HG02610 (cell line): ENCODE measurements around the gene KMT2C.
"Not testable (repeated sequence)": the region's sequence is repeated elsewhere in the genome, so short reads cannot be mapped to it uniquely, and the experiment has no call there.

Source experiments
- ATAC-seq: cut with Tn5 transposase; IDR thresholded peaks from one replicate; pipeline ENCODE4 v1.9.1; 2021; ENCODE audit warnings: mild to moderate bottlenecking, moderate library complexity; ENCODE audit not compliant: unreplicated experiment

Gene KMT2C

DNA sequence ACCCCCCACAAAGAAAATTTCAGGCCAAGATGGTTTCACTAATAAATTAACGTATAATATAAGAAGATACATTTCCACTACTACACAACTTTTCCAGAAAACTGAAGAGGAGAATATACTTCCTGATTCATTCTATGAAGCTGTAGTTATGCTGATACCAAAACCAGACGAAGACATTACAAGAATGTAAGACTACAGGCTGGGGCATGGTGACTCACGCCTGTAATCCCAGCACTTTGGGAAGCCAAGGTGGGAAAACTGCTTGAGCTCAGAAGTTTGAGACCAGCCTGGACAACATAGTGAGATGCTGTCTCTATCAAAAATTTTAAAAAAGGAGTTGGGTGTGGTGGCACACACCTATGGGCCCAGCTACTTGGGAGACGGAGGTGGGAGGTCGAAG, 201.4 kb downstream of the KMT2C start:
- not testable (repeated sequence) for ATAC-seq

DNA sequence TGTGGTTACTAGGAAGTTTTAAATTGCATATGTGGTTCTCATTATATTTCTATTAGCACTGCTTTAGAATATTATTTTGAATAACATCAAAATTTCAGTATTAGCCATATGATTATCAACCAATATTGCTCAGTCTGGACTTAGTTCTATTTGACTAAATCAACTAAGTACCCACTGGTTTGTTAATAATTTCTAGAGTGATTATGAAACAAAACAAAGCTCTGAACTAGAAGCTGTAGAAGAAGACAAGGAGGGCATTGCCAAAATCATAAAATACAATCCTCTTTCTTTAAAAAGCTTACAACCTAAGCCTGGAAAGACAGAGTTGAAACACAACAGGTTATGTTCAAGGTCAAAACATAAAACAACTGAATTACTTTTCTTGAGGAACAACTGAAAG, 204.7 kb downstream of the KMT2C start:
- no peak for ATAC-seq

DNA sequence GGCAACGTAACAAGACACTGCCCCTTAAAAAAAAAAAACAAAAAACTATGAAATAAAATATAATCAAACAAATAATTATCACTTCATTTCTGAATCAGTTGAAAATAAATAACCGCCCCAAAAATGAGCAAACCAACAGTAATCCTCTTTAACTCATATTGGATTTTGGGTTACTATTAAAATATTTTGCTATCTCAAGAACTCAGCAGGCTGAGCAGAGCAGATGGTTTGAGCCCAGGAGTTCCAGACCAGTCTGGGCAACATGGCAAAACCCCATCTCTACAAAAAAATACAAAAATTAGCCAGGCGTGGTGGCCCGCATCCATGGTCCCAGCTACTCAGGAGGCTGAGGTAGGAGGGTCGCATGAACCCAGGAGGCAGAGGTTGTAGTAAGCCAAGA, 216.2 kb downstream of the KMT2C start:
- not testable (repeated sequence) for ATAC-seq

DNA sequence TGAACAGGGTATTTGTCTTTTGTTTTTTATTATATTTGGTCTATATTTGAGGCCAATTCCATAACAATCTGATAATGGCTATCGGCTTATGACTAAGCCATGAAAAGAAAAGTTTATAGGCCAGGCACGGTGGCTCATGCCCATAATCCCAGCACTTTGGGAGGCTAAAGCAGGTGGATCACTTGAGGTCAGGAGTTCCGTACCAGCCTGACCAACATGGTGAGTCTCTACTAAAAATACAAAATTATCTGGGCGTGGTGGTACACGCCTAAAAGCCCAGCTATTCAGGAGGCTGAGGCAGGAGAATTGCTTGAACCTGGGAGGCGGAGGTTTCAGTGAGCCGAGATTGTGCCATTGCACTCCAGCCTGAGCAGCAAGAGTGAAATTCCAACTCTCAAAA, 227.0 kb downstream of the KMT2C start:
- ATAC-seq, result not testable (repeated sequence)

DNA sequence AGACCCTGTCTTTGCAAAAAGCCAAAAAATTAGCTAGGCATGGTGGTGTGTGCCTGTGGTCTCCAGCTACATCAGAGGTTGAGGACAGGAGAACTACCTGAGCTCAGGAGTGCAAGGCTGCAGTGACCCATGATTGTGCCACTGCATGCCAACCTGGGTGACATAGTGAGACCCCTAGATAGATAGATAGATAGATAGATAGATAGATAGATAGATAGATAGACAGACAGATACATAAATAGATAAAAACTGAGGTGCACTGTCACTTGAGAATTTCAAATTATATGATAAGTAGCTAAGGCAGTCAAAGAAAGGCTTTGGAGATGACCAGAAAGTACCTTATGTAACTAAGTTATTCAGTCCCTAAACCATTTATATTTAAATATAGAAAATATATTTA, 231.4 kb downstream of the KMT2C start:
- not testable (repeated sequence) for ATAC-seq

DNA sequence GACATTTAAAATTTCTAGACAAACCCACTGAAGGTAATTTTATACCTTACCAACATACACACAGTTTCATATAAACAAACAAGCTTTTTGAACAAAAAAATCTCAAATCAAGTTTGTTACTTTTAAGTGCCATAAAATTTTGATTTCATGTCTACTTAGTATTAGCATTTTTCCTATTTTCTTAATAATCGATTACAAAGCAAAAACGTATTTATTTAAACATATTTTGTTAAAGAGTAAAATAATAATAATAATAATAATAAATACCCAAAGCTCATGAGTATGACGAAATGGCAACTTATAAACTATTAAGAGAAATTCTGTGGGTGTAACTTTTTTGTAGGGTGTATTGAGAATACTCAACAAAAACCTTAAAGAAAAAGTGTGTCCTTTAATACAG, 232.7 kb downstream of the KMT2C start:
- ATAC-seq, result no peak

DNA sequence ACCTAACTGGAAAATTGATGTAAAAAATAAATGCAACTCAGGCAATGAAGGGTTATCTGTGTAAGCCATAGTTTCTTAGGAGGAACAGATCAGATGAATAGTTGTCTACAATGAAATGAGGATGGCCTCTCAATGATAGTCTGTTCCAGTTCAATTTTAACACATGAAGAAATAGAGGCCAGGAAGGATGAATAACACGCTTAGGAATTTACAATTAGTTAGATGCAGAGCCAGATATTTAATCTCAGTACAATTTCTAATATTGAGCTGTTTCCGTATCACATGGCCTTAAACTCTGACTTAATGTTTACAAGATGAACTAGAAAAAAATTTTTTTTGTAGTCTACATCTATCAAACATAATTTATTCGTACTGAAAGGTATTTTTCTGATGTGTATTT, 233.7 kb downstream of the KMT2C start:
- ATAC-seq, result no peak

DNA sequence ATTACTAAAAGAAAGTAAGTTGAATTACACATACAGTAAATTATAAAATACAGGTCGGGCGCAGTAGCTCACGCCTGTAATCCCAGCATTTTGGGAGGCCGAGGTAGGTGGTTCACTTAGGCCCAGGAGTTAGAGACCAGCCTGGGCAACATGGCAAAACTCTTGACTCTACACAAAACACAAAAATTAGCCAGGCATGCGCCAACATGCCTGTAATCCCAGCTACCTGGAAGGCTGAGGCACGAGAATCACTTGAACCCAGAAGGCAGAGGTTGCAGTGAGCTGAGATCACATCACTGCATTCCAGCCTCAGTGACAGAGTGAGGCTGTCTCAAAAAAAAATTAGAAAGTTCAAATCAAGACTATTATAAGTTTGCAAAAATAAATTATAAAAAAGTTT, 235.4 kb downstream of the KMT2C start:
- ATAC-seq, result no peak

DNA sequence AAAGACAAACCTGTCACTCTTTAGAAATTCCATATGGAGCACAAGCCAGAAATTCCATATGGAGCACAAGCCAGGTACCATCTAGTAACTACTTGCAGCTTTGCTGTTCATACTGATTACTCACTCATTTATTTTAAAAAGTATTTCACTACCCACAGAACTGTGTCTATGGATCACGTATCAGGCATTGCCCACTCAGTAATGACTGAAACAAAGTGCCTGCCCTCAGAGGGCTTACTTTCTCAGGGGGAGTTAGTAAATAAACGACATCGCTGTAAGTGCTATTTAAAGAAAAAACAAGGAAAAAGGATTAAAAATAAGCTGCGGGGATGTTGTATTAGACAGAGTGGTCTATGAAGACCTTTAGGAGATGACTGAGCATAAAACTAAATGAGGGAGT, 239.4 kb downstream of the KMT2C start:
- no peak for ATAC-seq

DNA sequence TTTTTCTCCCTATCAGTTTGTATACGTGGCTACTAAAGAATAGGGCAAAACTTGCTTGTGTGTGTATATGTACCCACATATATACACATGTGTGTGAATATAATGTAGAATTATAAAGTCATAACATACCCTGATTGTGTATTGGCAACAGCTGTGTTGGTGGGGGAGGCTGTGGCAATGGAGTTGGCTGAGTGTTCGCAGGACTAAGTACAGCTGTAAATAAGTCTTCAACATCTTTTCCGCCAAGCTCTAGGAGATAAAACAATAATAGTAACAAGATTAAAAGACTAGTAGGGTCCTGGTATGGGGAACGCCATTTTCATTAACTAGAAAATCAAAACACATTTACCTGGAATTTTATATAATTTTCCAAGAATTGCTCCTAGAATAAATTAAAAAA, 241.9 kb downstream of the KMT2C start:
- ATAC-seq, result no peak

DNA sequence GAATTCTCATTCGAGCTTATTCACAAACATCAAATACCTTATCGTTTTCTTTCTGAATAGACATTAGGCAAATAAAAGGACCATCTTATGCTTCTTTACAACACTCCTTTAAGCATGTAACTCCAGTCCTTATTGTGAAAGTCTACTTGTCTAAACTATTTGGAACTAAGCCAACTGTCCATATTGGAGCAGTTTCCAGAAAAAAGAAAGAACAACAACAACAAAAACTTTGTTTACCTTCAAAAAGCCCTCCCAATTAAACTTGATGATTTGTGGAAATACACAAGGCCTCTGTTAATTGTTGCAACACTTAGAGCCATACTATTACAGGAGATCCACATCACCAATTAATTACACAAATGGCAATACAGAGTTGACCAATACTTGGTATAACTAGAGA, 246.7 kb downstream of the KMT2C start:
- no peak for ATAC-seq

DNA sequence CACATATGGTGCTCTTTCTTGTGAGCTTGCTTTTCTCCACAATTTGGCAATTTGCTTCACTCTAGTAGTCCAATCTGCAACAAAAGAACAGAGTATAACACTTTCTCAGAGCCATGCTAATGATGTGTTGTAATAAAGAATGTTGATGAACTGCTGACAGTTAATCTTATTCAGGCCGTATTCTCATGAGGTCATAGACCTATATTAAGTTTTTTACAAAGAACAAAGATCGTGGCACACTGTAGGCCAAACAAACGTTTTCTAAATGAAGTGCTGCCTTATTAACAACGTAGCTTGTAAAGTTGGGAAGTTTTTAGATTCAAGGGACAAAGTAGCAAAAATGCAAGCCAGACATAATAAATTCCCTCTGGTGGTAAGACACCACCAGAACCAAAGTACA, 250.2 kb downstream of the KMT2C start:
- no peak for ATAC-seq

DNA sequence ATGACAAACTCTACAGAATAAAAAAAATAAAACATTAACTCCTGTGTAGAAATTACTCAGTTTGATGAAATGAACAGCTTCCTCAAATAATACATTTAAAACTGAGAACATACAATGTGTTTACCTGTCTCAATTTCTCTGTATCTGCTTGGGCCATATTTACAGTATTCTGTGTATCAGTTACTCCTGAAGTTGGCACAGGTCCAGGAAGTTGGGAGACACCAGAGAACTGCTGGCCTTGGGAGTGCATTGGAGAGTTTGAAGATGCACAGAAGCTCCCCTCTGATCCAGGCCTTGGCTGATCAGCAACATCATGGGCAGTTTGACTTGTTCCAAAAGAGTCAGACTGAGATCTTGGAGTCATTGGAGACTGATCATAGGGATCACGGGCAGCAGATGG, 255.2 kb downstream of the KMT2C start:
- no peak for ATAC-seq

DNA sequence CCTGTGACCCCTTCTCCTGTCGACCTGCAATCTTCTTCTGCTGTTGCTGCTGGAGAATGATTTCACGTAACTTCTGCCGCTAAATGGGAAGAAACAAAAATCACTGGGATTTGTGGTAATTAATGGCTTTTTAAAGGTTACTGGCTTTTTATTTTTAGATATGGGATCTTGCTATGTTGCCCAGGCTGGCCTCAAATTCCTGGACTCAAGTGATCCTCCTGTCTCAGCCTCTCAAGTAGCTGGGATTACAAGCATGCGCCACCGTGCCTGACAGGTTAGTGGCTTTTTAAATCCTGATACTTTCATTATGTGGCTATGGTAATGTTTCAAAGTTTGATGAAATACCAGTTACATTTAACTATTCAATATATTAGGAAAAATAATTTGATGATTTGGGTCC, 255.8 kb downstream of the KMT2C start:
- ATAC-seq, result no peak

DNA sequence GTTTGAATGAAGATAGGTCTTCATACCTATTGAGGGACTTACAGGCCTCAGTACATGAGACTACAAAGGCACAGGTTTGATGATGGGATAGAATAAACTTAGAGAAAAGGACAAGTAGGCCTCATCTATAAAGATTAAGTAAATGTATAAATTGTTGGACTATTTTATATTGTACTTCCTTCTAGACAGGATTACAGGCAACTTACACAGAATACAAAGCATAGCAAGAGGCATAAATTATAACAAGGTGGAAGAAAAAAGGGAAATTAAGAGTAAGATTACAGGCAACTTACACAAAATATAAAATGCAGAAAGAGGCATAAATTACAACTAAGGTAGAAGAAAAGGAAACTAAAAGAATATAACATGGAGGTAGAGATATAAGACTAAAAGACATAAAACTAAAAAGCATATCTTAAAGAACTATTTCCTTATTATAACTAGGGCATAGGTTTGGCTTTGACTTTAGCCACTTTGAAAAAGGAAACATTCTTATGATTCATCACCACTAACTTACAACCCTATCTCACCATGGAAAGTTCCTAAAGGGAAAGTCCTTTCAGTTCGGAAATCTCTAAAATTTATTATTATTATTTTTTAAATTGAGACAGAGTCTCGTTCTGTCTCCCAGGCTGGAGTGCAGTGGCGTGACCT, 257.3 kb downstream of the KMT2C start:
- ATAC-seq, result no peak

DNA sequence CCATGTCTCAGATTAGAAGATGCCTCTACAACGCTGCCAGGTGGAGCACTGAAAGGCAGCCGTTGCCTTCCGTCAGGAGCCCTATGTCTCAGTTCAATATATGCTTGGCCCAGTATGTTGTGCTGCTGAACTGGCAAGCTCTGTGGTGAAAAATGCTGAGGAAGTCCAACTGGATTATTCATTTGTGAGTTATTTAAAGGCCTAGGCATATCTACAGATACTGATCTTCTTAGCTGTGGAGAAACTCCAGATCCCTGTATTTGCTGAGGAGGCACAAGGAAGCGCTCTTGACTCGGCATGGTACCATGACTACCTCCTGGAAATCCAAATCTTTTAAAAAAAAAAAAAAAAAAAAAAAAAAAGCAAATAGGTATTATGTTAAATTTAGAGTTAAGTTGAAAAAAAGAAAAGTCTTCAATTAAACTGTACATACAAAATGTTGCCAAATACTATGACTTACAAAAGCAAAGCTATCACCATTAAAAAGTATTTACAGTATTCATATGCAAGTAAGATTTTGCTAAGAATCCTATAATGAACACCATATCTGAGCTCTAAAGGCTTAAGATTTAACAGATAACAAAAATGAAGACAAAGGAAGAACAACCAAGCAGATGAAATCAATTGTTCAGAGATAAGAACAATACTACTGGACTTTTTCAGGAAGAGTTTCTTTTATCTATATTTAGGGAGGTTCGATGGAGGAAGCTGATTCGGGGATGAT, 258.0 kb downstream of the KMT2C start:
- ATAC-seq, result no peak

DNA sequence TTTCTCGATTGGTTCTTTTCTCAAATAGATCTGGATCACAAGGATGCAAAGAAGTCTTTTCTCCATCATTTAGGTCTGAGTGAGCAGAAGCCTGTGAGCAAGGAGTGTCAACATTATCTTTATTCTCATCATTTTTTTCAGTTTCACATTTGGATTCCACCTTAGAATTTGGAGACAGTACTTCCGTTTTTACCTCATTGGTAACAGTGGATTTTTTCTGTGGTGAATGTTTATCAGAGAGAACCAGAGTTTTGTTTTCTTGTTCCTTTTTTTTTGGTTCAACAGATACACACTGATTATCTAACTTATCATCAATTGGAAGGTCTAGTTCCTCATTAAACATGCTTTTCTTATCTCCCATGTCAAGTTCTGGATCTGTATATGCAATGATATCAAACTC, 259.0 kb downstream of the KMT2C start:
- ATAC-seq, result peak; percentile 71

DNA sequence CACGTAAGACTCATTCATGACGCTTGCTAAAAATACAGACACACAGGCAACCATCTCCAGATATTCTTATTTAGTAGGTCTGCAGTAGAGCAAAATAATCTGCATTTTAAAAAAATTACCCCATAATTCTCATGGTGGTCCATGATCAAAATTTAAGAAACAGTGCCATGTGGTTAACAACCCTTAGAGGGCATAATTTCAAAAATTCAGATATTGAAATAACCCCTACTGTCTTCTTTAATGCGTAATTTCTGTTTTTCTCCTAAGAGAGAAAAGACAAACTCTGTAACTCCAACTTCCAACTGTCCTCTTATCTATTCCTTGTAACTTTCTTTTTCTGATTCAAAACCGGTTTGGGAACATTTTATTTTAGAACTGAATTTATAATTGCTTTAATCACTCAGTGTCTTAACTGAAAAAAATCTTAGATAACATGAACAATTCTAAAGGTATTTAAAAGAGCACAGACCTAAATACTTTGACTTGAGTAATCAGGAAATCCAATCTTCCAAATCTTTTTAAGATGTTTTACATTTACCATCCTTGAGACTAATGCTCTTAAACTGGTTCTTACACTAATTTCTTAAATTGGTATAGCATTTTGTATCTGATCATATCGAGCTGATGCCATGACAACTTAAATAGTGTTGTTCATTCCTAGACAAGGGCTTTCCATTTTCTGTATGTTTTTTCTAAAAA, 262.3 kb downstream of the KMT2C start:
- ATAC-seq, result no peak

DNA sequence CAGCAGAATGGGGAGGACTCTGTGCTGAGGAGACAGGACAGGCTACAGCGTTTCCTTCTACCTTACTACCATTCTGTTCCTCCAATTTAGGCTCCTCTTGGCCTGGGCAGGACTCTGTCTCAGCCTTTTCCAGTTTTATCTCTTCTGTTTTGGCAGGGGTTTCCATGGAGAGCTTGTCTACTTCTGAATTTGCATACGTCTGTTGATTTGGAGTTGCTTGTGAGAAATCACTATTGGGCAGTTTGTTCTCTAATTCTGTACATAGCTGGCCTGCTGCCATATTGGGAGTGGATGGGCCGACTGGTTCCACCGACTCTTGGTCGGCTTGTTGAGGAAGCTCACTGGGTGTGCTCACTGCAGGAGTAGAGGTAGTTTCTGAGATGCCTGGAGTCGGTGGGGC, 273.5 kb downstream of the KMT2C start:
- ATAC-seq, result no peak

DNA sequence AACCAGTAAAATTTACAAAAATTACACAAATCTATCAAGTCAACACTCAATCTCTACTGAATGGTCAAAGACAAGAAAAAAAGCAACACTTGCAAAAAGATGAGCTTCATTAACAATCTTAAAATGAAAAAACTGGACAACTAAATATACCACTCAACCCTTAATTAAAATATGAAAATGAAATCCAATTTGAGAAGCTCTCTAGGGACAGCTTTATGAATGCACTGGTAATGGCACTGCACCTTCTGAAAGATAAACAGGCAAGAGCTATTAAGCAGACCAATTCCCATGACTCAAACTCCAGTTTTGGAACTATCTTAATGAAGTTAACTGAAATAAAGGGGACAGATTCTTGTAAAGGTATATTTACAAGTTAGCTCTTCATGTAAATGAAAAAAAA, 274.6 kb downstream of the KMT2C start:
- no peak for ATAC-seq

DNA sequence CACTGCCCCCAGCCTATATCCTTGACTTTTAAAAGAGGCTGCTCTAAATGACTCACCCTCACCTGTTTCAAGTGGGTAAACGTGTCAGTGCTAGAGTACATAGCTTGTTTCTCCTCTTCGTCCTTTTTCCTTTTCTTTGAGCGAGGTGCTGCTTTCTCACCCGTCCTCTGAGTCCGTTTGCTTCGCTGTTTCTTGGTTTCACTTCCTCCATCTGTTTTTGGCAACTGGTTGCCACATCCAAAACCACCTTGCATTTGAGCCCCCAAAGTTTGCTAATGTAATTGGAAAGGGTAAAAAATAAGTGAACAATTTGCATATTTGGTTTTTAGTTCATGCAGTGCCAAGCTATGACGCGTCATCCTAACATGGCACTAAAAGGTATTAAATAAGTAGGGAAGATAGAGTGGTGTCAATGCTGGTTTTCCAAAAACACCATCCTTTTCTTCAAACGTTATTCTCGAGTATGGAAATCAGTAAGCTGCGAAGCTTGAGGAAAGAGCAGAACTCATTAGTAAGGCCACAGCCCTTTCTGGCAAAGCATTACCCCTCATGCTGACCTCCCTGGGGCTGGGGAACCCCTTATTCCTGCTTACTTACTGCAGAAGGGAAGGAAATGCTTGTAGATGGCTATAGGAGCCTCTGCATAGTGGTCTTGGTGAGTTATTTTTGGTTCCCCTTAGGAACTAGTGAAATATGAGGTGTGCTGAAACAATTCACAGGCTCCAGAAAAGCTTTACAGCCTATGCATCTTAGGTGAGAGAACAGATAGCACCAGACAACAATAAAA, 276.8 kb downstream of the KMT2C start:
- peak; percentile 93 for ATAC-seq
